H1 (cell line): Measurements from ENCODE around the gene COL8A1. TPM values are rescaled to one million over a fixed set of nuclear protein-coding genes. Genes with fewer than 3 reads are reported as not detected.

Experiments used
- CTCF ChIA-PET: fragments of 300-600 bp; sonication (Branson Sonifier 250); formaldehyde crosslinking; loops from one replicate; lab custom pipeline; 2021; ENCODE audit not compliant: partially characterized antibody; lab: Charles Lee
- POLR2A ChIA-PET: fragments of 300-600 bp; sonication (Branson Sonifier 250); formaldehyde crosslinking; loops from one replicate; lab custom pipeline; 2021; ENCODE audit warnings: inconsistent platforms; ENCODE audit not compliant: partially characterized antibody; lab: Charles Lee
- DNase-seq, 2 experiments: peaks; one replicate each; pipeline versions ENCODE4 v3.0.0 to v3.0.0-alpha.2; 2010 to 2022; ENCODE audit warnings: low spot score in 2 of 2, low read depth in 1 of 2, mixed read lengths in 1 of 2
- FAIRE-seq: peaks from 2 replicates; lab custom pipeline; 2011; peaks lifted over from hg19 to GRCh38; lab: Jason Lieb, UNC
- H2AFZ ChIP-seq: 2 replicates; pipeline ENCODE4 v1.8.1; 2012; ENCODE audit warnings: low read length, inconsistent platforms
- H2AK5ac ChIP-seq: 2 replicates; pipeline ENCODE4 v1.6.1; 2013; ENCODE audit warnings: low read depth, low read length
- H2BK120ac ChIP-seq: replicated peaks from 2 replicates; pipeline ENCODE3; 2013; ENCODE audit warnings: low read depth, low read length, inconsistent platforms
- H2BK12ac ChIP-seq: 2 replicates; pipeline ENCODE4 v1.6.1; 2013; ENCODE audit warnings: low read depth, low read length
- H2BK15ac ChIP-seq: 2 replicates; pipeline ENCODE4 v1.6.1; 2013; ENCODE audit warnings: low read length
- H2BK20ac ChIP-seq: 2 replicates; pipeline ENCODE4 v1.6.1; 2013; ENCODE audit warnings: low read length
- H2BK5ac ChIP-seq: 2 replicates; pipeline ENCODE4 v1.6.1; 2013; ENCODE audit warnings: low read depth, low read length
- H3K14ac ChIP-seq: 2 replicates; pipeline ENCODE4 v1.6.1; 2013; ENCODE audit warnings: inconsistent platforms; ENCODE audit not compliant: insufficient read length
- H3K18ac ChIP-seq: 2 replicates; pipeline ENCODE4 v1.6.1; 2013; ENCODE audit warnings: low read length; ENCODE audit errors: extremely low read depth
- H3K23ac ChIP-seq: 2 replicates; pipeline ENCODE4 v1.6.1; 2013; ENCODE audit warnings: inconsistent platforms; ENCODE audit not compliant: insufficient read length
- H3K23me2 ChIP-seq: 2 replicates; pipeline ENCODE4 v1.6.1; 2013; ENCODE audit warnings: low read depth, low read length
- H3K27ac ChIP-seq: 2 replicates; pipeline ENCODE4 v1.6.1; 2011; ENCODE audit warnings: low read depth, low read length, inconsistent platforms
- H3K27me3 ChIP-seq, 4 experiments: replicated peaks in 1 of 4; 1 replicate in 1 of 4; 2 replicates in 3 of 4; pipeline versions ENCODE4 v1.6.1 to v1.8.1; 2011 to 2013; ENCODE audit warnings: low read length in 3 of 4, mild to moderate bottlenecking in 3 of 4, inconsistent platforms in 2 of 4, mixed read lengths in 2 of 4, moderate library complexity in 1 of 4; ENCODE audit not compliant: control insufficient read depth in 3 of 4, insufficient read depth in 3 of 4; ENCODE audit errors: extremely low read depth in 1 of 4
- H3K36me3 ChIP-seq, 4 experiments: 2 replicates each; pipeline versions ENCODE4 v1.6.1 to v1.8.1; 2011 to 2013; ENCODE audit warnings: mild to moderate bottlenecking in 4 of 4, low read length in 3 of 4, moderate library complexity in 2 of 4, control low read depth in 1 of 4, inconsistent platforms in 1 of 4; ENCODE audit not compliant: insufficient read depth in 4 of 4, control insufficient read depth in 2 of 4
- H3K4ac ChIP-seq: replicated peaks from 2 replicates; pipeline ENCODE3; 2013; ENCODE audit warnings: low read length, low read depth, mixed read lengths, inconsistent platforms; ENCODE audit not compliant: insufficient read length
- H3K4me1 ChIP-seq, 4 experiments: replicated peaks in 1 of 4; 1 replicate in 1 of 4; 2 replicates in 3 of 4; pipeline versions ENCODE4 v1.6.1 to v1.8.1; 2011 to 2013; ENCODE audit warnings: low read length in 3 of 4, inconsistent platforms in 2 of 4, mixed read lengths in 1 of 4; ENCODE audit not compliant: insufficient read depth in 4 of 4, control insufficient read depth in 3 of 4
- H3K4me2 ChIP-seq, 2 experiments: 2 replicates each; pipeline versions ENCODE4 v1.6.1 to v1.8.1; 2011 to 2013; ENCODE audit warnings: low read depth in 2 of 2, low read length in 2 of 2, control low read depth in 1 of 2, inconsistent platforms in 1 of 2, mild to moderate bottlenecking in 1 of 2; ENCODE audit not compliant: insufficient read depth in 1 of 2
- H3K4me3 ChIP-seq, 4 experiments: fragments of 200-600, 300-600 bp in 1 of 4; sonication (generic), shearing (Covaris generic), sonication (Bioruptor Twin) in 1 of 4; 2 replicates each; pipeline versions ENCODE4 v1.5.1 to v1.8.1; 2011 to 2016; ENCODE audit warnings: low read length in 4 of 4, low read depth in 3 of 4, control low read depth in 2 of 4, inconsistent platforms in 2 of 4, mild to moderate bottlenecking in 2 of 4, mixed read lengths in 1 of 4, moderate library complexity in 1 of 4; ENCODE audit not compliant: insufficient read depth in 2 of 4; ENCODE audit errors: extremely low read depth in 1 of 4
- H3K56ac ChIP-seq: replicated peaks from 2 replicates; pipeline ENCODE3; 2013; ENCODE audit warnings: low read depth, mild to moderate bottlenecking, mixed read lengths, low read length, inconsistent platforms; ENCODE audit not compliant: insufficient read length
- H3K79me1 ChIP-seq: 2 replicates; pipeline ENCODE4 v1.6.1; 2013; ENCODE audit warnings: low read depth, low read length, control low read depth
- H3K79me2 ChIP-seq, 2 experiments: 2 replicates each; pipeline versions ENCODE4 v1.6.1 to v1.8.1; 2012 to 2013; ENCODE audit warnings: low read length in 2 of 2, mild to moderate bottlenecking in 2 of 2, inconsistent platforms in 1 of 2; ENCODE audit not compliant: insufficient read depth in 2 of 2, control insufficient read depth in 1 of 2
- H3K9ac ChIP-seq, 4 experiments: replicated peaks in 1 of 4; 1 replicate in 1 of 4; 2 replicates in 3 of 4; pipeline versions ENCODE4 v1.6.1 to v1.8.1; 2011 to 2013; ENCODE audit warnings: low read depth in 3 of 4, low read length in 3 of 4, control low read depth in 2 of 4, mild to moderate bottlenecking in 2 of 4, moderate library complexity in 2 of 4, inconsistent platforms in 1 of 4; ENCODE audit errors: extremely low read depth in 1 of 4
- H3K9me3 ChIP-seq, 2 experiments: 2 replicates each; pipeline versions ENCODE4 v1.6.1 to v1.8.1; 2012 to 2013; ENCODE audit warnings: mild to moderate bottlenecking in 2 of 2, moderate library complexity in 2 of 2, control low read depth in 1 of 2, inconsistent platforms in 1 of 2, low read depth in 1 of 2, low read length in 1 of 2, mixed read lengths in 1 of 2; ENCODE audit not compliant: insufficient read depth in 2 of 2
- H4K20me1 ChIP-seq, 2 experiments: replicated peaks in 1 of 2; 2 replicates each; pipeline versions ENCODE3 to v1.8.1; 2011 to 2013; ENCODE audit warnings: inconsistent platforms in 2 of 2, low read length in 2 of 2, mild to moderate bottlenecking in 1 of 2; ENCODE audit not compliant: insufficient read depth in 2 of 2, control insufficient read depth in 1 of 2
- H4K5ac ChIP-seq: 2 replicates; pipeline ENCODE4 v1.6.1; 2013; ENCODE audit warnings: low read length, low read depth, mixed read lengths, inconsistent platforms; ENCODE audit not compliant: insufficient read length
- H4K8ac ChIP-seq: 2 replicates; pipeline ENCODE4 v1.8.0; 2013; ENCODE audit warnings: mild to moderate bottlenecking, moderate library complexity, low read length, inconsistent platforms; ENCODE audit not compliant: insufficient read depth; ENCODE audit errors: extremely low read depth
- H4K91ac ChIP-seq: replicated peaks from 2 replicates; pipeline ENCODE3; 2013; ENCODE audit warnings: low read length, mixed read lengths, inconsistent platforms; ENCODE audit not compliant: insufficient read length
- BACH1 ChIP-seq: IDR thresholded peaks from 2 replicates; pipeline ENCODE4 v1.6.1; 2012; ENCODE audit warnings: low read length, improper control_type of control experiment
- CTBP2 ChIP-seq: IDR thresholded peaks from 2 replicates; pipeline ENCODE4 v1.7.0; 2011; ENCODE audit warnings: borderline replicate concordance, mild to moderate bottlenecking, moderate library complexity, mixed read lengths, low read length; ENCODE audit not compliant: insufficient read depth, insufficient read length
- HDAC6 ChIP-seq: IDR thresholded peaks from one replicate; pipeline ENCODE4 v1.7.1; 2012; ENCODE audit warnings: low read depth, mild to moderate bottlenecking, inconsistent platforms, low read length, moderate library complexity
- KDM4A ChIP-seq: IDR thresholded peaks from one replicate; pipeline ENCODE4 v1.7.1; 2012; ENCODE audit warnings: low read depth, mild to moderate bottlenecking, moderate library complexity, low read length, inconsistent platforms; ENCODE audit not compliant: severe bottlenecking
- MAFK ChIP-seq: IDR thresholded peaks from 2 replicates; pipeline ENCODE4 v1.6.1; 2012; ENCODE audit warnings: low read depth, mild to moderate bottlenecking, improper control_type of control experiment, low read length
- NRF1 ChIP-seq: IDR thresholded peaks from 2 replicates; pipeline ENCODE4 v1.6.1; 2011; ENCODE audit warnings: mild to moderate bottlenecking, low read depth, low read length, improper control_type of control experiment
- POLR2AphosphoS5 ChIP-seq: IDR thresholded peaks from 2 replicates; pipeline ENCODE4 v1.6.1; 2011; ENCODE audit warnings: low read depth, low read length
- RFX5 ChIP-seq: IDR thresholded peaks from 2 replicates; pipeline ENCODE4 v1.6.1; 2011; ENCODE audit warnings: low read depth, low read length, improper control_type of control experiment, borderline replicate concordance
- SAP30 ChIP-seq: fragments of 300-600 bp; sonication (generic); IDR thresholded peaks from 2 replicates; pipeline ENCODE4 v1.7.1; 2012; ENCODE audit warnings: low read length, moderate library complexity, mild to moderate bottlenecking, inconsistent platforms; ENCODE audit not compliant: insufficient read depth, insufficient replicate concordance
- SP1 ChIP-seq: IDR thresholded peaks from 2 replicates; pipeline ENCODE4 v1.6.1; 2011; ENCODE audit warnings: low read depth, low read length
- SUZ12 ChIP-seq: fragments of 200-600 bp; sonication (generic); IDR thresholded peaks from 2 replicates; pipeline ENCODE4 v1.6.1; 2012; ENCODE audit warnings: mild to moderate bottlenecking, inconsistent platforms, low read length, moderate library complexity, mixed read lengths
- WGBS, 2 experiments: shearing (Covaris generic) in 1 of 2; methylation state at CpG; one replicate each; pipeline versions ENCODE4 v1.1.6 to v1.1.7; 2013 to 2015; ENCODE audit warnings: low lambda C conversion rate in 2 of 2, mixed read lengths in 2 of 2, inconsistent platforms in 1 of 2, low coverage in 1 of 2, missing lambda C conversion rate in 1 of 2; ENCODE audit not compliant: insufficient replicate concordance in 2 of 2, insufficient coverage in 1 of 2, insufficient read length in 1 of 2; ENCODE audit errors: extremely low coverage in 1 of 2, missing lambda C conversion rate in 1 of 2; 5-methylcytosine and 5-hydroxymethylcytosine counted together
- polyA plus RNA-seq, 7 experiments: library from polyadenylated mRNA; depleted of rRNA in 3 of 7; stranded (reverse) in 5 of 7; unstranded in 2 of 7; fragments of >200 nt in 5 of 7; fragments of 200-250 nt in 2 of 7; gene quantifications; 1 replicate in 5 of 7; 2 replicates in 1 of 7; 4 replicates in 1 of 7; pipeline versions ENCODE4 v1.2.1 to v1.2.3, GENCODE V29; 2011 to 2013; ENCODE audit warnings: missing spikeins in 2 of 7, mixed read lengths in 2 of 7
- total RNA-seq: library from RNA; stranded (reverse); fragmentation: NEBNext Ultra II Directional; extraction: Animal tissue kit (Norgen Biotek cat#: 25700); gene quantifications from 2 replicates; pipeline ENCODE4 v1.2.1, GENCODE V29; 2021

COL8A1 gene
- total and polyA plus RNA-seq, 2 of the 8 experiments (the other 6 are each of a cell fraction or from before 2014, with no cell fraction given), result 0.21 to 1.2 TPM

- H2AK5ac ChIP-seq, result no peak overlapping the region
- no peaks in the 10 kb centered on the region for H3K9me3 ChIP-seq
- FAIRE-seq, result no peak
- no peak overlapping the region for H2BK20ac ChIP-seq
- no peak overlapping the region for H3K9ac ChIP-seq
- H3K4me1 ChIP-seq, result peaks cover 0 to 4% (median 2%) of the 10 kb centered on the region in 4 experiments; a peak in 1 of 7 replicates
- no peak overlapping the region for H3K4ac ChIP-seq
- H3K27me3 ChIP-seq, result peaks cover 0 to 26% (median 18%) of the 10 kb centered on the region in 4 experiments; a peak in 6 of 7 replicates
- H2BK5ac ChIP-seq, result no peak overlapping the region
- no peak overlapping the region for H4K91ac ChIP-seq
- no peaks in the 10 kb centered on the region for H4K20me1 ChIP-seq
- H2BK120ac ChIP-seq, result no peak overlapping the region
- no peak overlapping the region for H3K4me3 ChIP-seq
- no peaks in the 10 kb centered on the region for H3K79me1 ChIP-seq
- no peaks in the 10 kb centered on the region for H3K36me3 ChIP-seq
- no peak overlapping the region for H4K5ac ChIP-seq
- WGBS, 2 experiments, result 87% methylated on average over 2 of the region's 2 CpGs; no CpG with 5 or more reads in 1 of the 2 experiments
- H3K79me2 ChIP-seq, result no peaks in the 10 kb centered on the region
- no peak overlapping the region for H3K23ac ChIP-seq
- H3K27ac ChIP-seq, result no peak overlapping the region
- H2BK15ac ChIP-seq, result no peak overlapping the region
- H3K56ac ChIP-seq, result no peak overlapping the region
- POLR2A ChIA-PET, result no interaction called here
- no peak overlapping the region for H2BK12ac ChIP-seq
- H3K4me2 ChIP-seq, result no peak overlapping the region
- H3K18ac ChIP-seq, result no peak overlapping the region
- no peak overlapping the region for H4K8ac ChIP-seq
- no peak for TF ChIP-seq CTBP2
- TF ChIP-seq RFX5, result no peak
- TF ChIP-seq MAFK, result no peak
- no peak for TF ChIP-seq POLR2AphosphoS5
- TF ChIP-seq SAP30, result no peak
- no peak for TF ChIP-seq BACH1
- no peak for TF ChIP-seq SP1
- TF ChIP-seq KDM4A, result no peak
- no peak for TF ChIP-seq HDAC6
- TF ChIP-seq SUZ12, result no peak
- TF ChIP-seq NRF1, result no peak
- CTCF ChIA-PET, result interaction anchor here (0.8 to 2.7 kb wide), 9 partner anchors 9 to 112 kb away, joined by 3 to 19 read pairs (median 4); no protein-coding TSS in a partner anchor
- DNase-seq, result no peak
- H3K23me2 ChIP-seq, result peaks cover 10% of the 10 kb centered on the region
- H2AFZ ChIP-seq, result 0 out of 2 replicates have a peak overlapping the region, but pooled peaks have one; percentile 25
- H3K14ac ChIP-seq, result no peak overlapping the region
Measured at GRCh38 chr3:99641480-99641879, 3.1 kb downstream of the COL8A1 start.
